SIG-M5 (cell line): ENCODE data around the gene GAB4.
"Not testable (repeated sequence)": the region's sequence is repeated elsewhere in the genome, so short reads cannot be mapped to it uniquely, and the experiment has no call there.

Source experiments
- DNase-seq: peaks from one replicate; lab custom pipeline; 2025; lab: John Stamatoyannopoulos, UW

Gene GAB4

GRCh38 chr22:17007852-17008731 lies at the start of gene GAB4:
Gene GAB4 (minus strand): TSS chr22:17008222. CDS start chr22:17008114, 108 bp downstream.
- no peak for DNase-seq

- no peak for DNase-seq
Measured at GRCh38 chr22:17056807-17057206, 48.8 kb upstream of the GAB4 start.

GRCh38 chr22:17056058-17056457 lies 48.0 kb upstream of the GAB4 start:
- no peak for DNase-seq

- DNase-seq = no peak
Measured at GRCh38 chr22:17047656-17048055, 39.6 kb upstream of the GAB4 start.

GRCh38 chr22:17046566-17047348 lies 38.7 kb upstream of the GAB4 start:
- DNase-seq = no peak

- DNase-seq = no peak
Measured at GRCh38 chr22:17043521-17043920, 35.5 kb upstream of the GAB4 start.

- not testable (repeated sequence) for DNase-seq
Measured at GRCh38 chr22:17036842-17037711, 29.1 kb upstream of the GAB4 start.

GRCh38 chr22:17035976-17036841 lies 28.2 kb upstream of the GAB4 start:
- not testable (repeated sequence) for DNase-seq

- DNase-seq = no peak
Measured at GRCh38 chr22:17035246-17035645, 27.2 kb upstream of the GAB4 start.

GRCh38 chr22:17034532-17034931 lies 26.5 kb upstream of the GAB4 start:
- DNase-seq = not testable (repeated sequence)

- DNase-seq = not testable (repeated sequence)
Measured at GRCh38 chr22:17032277-17032676, 24.3 kb upstream of the GAB4 start.

GRCh38 chr22:17024380-17024779 lies 16.4 kb upstream of the GAB4 start:
- DNase-seq = not testable (repeated sequence)

GRCh38 chr22:17015552-17015951 lies 7.5 kb upstream of the GAB4 start:
- not testable (repeated sequence) for DNase-seq

GRCh38 chr22:17014101-17014440 lies 6.0 kb upstream of the GAB4 start:
- DNase-seq = not testable (repeated sequence)

- no peak for DNase-seq
Measured at GRCh38 chr22:17013396-17014100, 5.5 kb upstream of the GAB4 start.

- no peak for DNase-seq
Measured at GRCh38 chr22:17012267-17012666, 4.2 kb upstream of the GAB4 start.

- no peak for DNase-seq
Measured at GRCh38 chr22:17009640-17010291, 1.7 kb upstream of the GAB4 start.

- DNase-seq = no peak
Measured at GRCh38 chr22:17007257-17007656, 765 bp downstream of the GAB4 start.

GRCh38 chr22:16989915-16990314 lies 18.1 kb downstream of the GAB4 start:
- DNase-seq = no peak

GRCh38 chr22:16988257-16988656 lies 19.8 kb downstream of the GAB4 start:
- DNase-seq = no peak
